NK-92 (cell line): Measurements from ENCODE around the gene NRXN3.

Experiments used
- DNase-seq: peaks from one replicate; lab custom pipeline; 2025; ENCODE audit not compliant: unreplicated experiment; lab: John Stamatoyannopoulos, UW

The NRXN3 gene

GRCh38 chr14:79270361-79270760, 1100.2 kb downstream of the NRXN3 start:
- no peak for DNase-seq

GRCh38 chr14:79271122-79271521, 1100.9 kb downstream of the NRXN3 start:
- no peak for DNase-seq

GRCh38 chr14:79274641-79275291, 1104.6 kb downstream of the NRXN3 start:
- no peak for DNase-seq

GRCh38 chr14:79275292-79275655, 1105.1 kb downstream of the NRXN3 start:
- no peak for DNase-seq

GRCh38 chr14:79278286-79278797, 1108.2 kb downstream of the NRXN3 start:
- no peak for DNase-seq

- no peak for DNase-seq
Observed at GRCh38 chr14:79278798-79279644, 1108.8 kb downstream of the NRXN3 start.

- no peak for DNase-seq
Observed at GRCh38 chr14:79279645-79280597, 1109.7 kb downstream of the NRXN3 start.

- no peak for DNase-seq
Observed at GRCh38 chr14:79281244-79282152, 1111.3 kb downstream of the NRXN3 start.

GRCh38 chr14:79284621-79285020, 1114.4 kb downstream of the NRXN3 start:
- DNase-seq = no peak

GRCh38 chr14:79285263-79285662, 1115.1 kb downstream of the NRXN3 start:
- no peak for DNase-seq

- DNase-seq = no peak
Observed at GRCh38 chr14:79287976-79288375, 1117.8 kb downstream of the NRXN3 start.

GRCh38 chr14:79293482-79294177, 1123.5 kb downstream of the NRXN3 start:
- no peak for DNase-seq

- no peak for DNase-seq
Observed at GRCh38 chr14:79294499-79294898, 1124.3 kb downstream of the NRXN3 start.

GRCh38 chr14:79295385-79295784, 1125.2 kb downstream of the NRXN3 start:
- no peak for DNase-seq

- no peak for DNase-seq
Observed at GRCh38 chr14:79298373-79298772, 1128.2 kb downstream of the NRXN3 start.

GRCh38 chr14:79299162-79299561, 1129.0 kb downstream of the NRXN3 start:
- DNase-seq = no peak

GRCh38 chr14:79304279-79304678, 1134.1 kb downstream of the NRXN3 start:
- DNase-seq = no peak

- DNase-seq = no peak
Observed at GRCh38 chr14:79306546-79306945, 1136.4 kb downstream of the NRXN3 start.

GRCh38 chr14:79318371-79318770, 1148.2 kb downstream of the NRXN3 start:
- no peak for DNase-seq

- no peak for DNase-seq
Observed at GRCh38 chr14:79320561-79320960, 1150.4 kb downstream of the NRXN3 start.
